Ovary (tissue), 9 donors: ENCODE measurements around the gene SIPA1L3. TPM values are rescaled to one million over a fixed set of nuclear protein-coding genes. Genes with fewer than 3 reads are reported as not detected.

ENCODE experiments used
- DNase-seq, 5 donors: peaks; one replicate each; pipeline ENCODE4 v3.0.0-alpha.2; 2019 to 2020
- H3K27ac ChIP-seq, 2 donors: fragments of 200-600 bp; one replicate each; pipeline versions ENCODE4 v1.5.1 to v1.8.0; 2019 to 2022
- H3K27me3 ChIP-seq: fragments of 200-600 bp; one replicate; pipeline ENCODE4 v1.8.0; 2022
- H3K36me3 ChIP-seq: fragments of 200-600 bp; sonication (generic); one replicate; pipeline ENCODE4 v1.5.1; 2019
- H3K4me1 ChIP-seq: one replicate; pipeline ENCODE4 v1.8.1; 2013; ENCODE audit warnings: mild to moderate bottlenecking, moderate library complexity; ENCODE audit not compliant: insufficient read depth
- H3K4me3 ChIP-seq: fragments of 200-600 bp; sonication (generic); one replicate; pipeline ENCODE4 v1.5.1; 2017
- H3K9me3 ChIP-seq, 2 donors: fragments of 200-600 bp in 1 of 2; sonication (generic) in 1 of 2; one replicate each; pipeline versions ENCODE4 v1.5.1 to v1.8.1; 2013 to 2019; ENCODE audit warnings: mild to moderate bottlenecking in 1 of 2, moderate library complexity in 1 of 2
- CTCF ChIP-seq, 3 donors: fragments of 450-650 bp in 2 of 3; fragments of 200-600 bp in 1 of 3; IDR thresholded peaks; one replicate each; pipeline versions ENCODE4 v1.5.1 to v1.8.0; 2016 to 2022; ENCODE audit warnings: antibody characterized with exemption in 3 of 3, mild to moderate bottlenecking in 1 of 3
- EP300 ChIP-seq: sonication (generic); formaldehyde crosslinking; IDR thresholded peaks from one replicate; pipeline ENCODE4 v1.6.1; 2017; ENCODE audit warnings: antibody characterized with exemption
- POLR2A ChIP-seq: fragments of 450-650 bp; IDR thresholded peaks from one replicate; pipeline ENCODE4 v1.6.1; 2017; ENCODE audit warnings: antibody characterized with exemption, mild to moderate bottlenecking, moderate library complexity
- WGBS, 3 donors: extraction: QIAGEN DNeasy Blood & Tissue Kit in 1 of 3; methylation state at CpG; one replicate each; pipeline versions ENCODE4 v1.1.5 to v1.1.7; 2013 to 2017; 5-methylcytosine and 5-hydroxymethylcytosine counted together
- intact Hi-C, 4 donors: fragments of 100-400 bp; cut with DNase I; formaldehyde crosslinking; loops; one replicate each; pipeline versions ENCODE4 v1.11.0 to v1.15.1; 2022 to 2023
- polyA plus RNA-seq, 2 donors: library from polyadenylated mRNA; stranded (reverse); fragments of 200-250 nt in 1 of 2; fragments of 350-450 nt in 1 of 2; fragmentation: Illumina TruSeq in 1 of 2; extraction: RNeasy Lipid Tissue Mini Kit (QIAGEN cat#74804) in 1 of 2; gene quantifications; one replicate each; pipeline ENCODE4 v1.2.3, GENCODE V29; 2013 to 2014
- total RNA-seq, 7 donors: library from RNA; depleted of rRNA in 2 of 7; stranded (reverse); fragments of >200 nt in 2 of 7; fragmentation: NEBNext Ultra II Directional in 3 of 7; extraction: Animal tissue kit (Norgen Biotek cat#: 25700) in 3 of 7; gene quantifications; one replicate each; pipeline versions ENCODE4 v1.1.0 to v1.2.4, GENCODE V29; 2016 to 2023
- donor health status: DM: no; HTN: no; CAD: no; lungs with moderate emphysema.
- donor health status: DM: no; HTN: no; CAD: no.
- donor health status: Bipolar disorder and iron deficiency.
- donor health status: DM: yes; HTN: yes; CAD: no.
- donor health status: DM: no; HTN: no; CAD: no.
- donor health status: DM: yes; HTN: yes; CAD: no.

Gene SIPA1L3
- total and polyA plus RNA-seq, 9 donors, result 4.5 to 27.9 (median 18.2) TPM

DNA sequence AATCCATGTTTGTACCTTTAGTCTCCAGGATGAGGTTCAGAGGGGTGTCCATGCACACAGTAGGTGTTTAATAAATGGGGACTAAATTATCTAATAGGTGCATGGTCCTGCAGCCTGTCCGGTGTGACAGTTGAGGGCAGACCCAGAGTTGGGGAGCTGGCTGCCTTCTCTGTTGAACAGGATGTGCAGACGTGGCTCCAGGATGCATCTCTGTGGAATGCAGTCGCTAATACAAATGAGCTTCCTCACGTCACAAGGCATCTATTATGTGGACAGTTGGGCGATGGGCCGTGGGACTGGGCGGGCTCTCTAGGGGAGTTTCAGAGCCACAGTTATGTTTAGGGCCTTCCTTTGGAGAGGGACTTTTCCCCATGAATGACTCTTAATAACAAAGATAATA, 71.0 kb downstream of the SIPA1L3 start:
- Histone ChIP-seq H3K36me3 (no peaks in the 10 kb centered on the region), H3K4me1 (no peaks in the 10 kb centered on the region), H3K27ac (no peak overlapping the region), H3K4me3 (no peak overlapping the region), H3K27me3 (no peaks in the 10 kb centered on the region), H3K9me3 (no peaks in the 10 kb centered on the region)
- intact Hi-C loops, result no loop called here
- no peak for DNase-seq
- WGBS, 3 donors, result 59 to 75% (median 73%) methylated on average over 7 of the region's 7 CpGs
- no peak for TF ChIP-seq CTCF (IDR thresholded peaks at IDR 0.05)
- no peak for TF ChIP-seq EP300
- TF ChIP-seq POLR2A, result no peak

DNA sequence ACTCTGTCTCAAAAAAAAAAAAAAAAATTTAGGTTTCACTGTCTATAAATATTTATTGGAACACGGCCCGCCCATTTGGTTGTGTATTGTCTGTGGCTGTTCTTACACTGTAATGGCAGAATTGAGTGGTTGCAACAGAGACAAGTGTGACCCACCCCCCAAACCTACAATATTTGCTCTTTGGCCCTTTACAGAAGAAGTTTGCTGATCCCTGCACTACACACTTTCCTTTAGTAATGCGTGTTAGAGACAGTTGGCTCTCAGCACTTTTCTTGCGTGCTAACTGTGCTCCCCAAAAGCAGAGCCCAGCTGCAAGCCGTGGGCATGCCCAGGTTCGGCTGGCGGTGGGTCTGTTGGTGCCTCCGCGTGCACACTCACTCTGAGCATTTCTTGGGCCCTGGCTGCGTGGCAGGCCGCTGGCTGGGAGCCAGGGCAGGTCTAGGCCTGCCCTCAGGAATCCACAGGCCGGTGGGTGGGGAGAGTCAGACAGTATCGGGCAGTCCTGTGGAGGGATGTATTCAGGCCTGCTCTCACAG, 72.6 kb downstream of the SIPA1L3 start:
- Histone ChIP-seq H3K9me3 (no peaks in the 10 kb centered on the region), H3K27me3 (no peaks in the 10 kb centered on the region), H3K4me1 (no peaks in the 10 kb centered on the region), H3K4me3 (no peak overlapping the region), H3K36me3 (no peaks in the 10 kb centered on the region), H3K27ac (no peak overlapping the region)
- intact Hi-C loops, result no loop called here
- DNase-seq, result no peak
- TF ChIP-seq EP300, result no peak
- TF ChIP-seq CTCF (IDR thresholded peaks at IDR 0.05), result no peak
- no peak for TF ChIP-seq POLR2A
- 73 to 78% (median 76%) methylated on average over 13 of the region's 13 CpGs for WGBS, 3 donors

DNA sequence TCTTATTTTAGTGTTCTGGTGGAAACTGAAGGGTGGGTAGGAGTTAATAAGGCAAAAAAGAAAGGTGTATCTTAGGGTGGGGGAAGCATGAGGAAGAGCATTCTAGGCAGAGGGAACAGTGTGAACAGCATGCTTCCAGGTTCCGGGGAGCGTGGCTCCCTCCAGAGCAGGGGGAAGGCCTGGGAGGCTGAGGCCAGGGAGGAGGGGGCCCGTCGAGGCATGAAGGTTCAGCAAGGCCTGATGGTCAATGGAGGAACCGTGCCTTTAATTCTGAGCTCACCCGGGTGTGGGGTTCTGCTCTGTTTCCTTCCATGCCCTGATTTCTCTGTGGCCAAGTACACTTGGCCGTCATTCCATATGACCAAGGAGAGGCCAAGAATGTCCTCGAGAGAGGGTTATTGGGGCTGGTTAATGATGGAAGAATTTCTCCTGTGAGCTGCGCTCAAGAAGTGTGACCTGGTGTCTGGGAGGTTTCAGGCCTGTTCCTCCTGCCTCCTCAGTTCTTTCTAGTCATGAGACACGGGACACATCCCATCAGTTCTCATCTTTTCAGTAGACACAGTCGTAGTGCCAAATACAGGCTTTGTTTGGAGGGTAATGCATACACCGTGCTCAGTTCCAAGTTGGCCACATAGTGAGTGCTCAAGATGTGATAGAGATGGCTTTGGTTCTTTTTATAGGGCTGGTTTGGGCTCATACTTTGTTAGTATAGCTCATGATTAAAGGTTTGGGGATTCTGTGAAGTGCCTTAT, 73.6 kb downstream of the SIPA1L3 start:
- H3K9me3 ChIP-seq, result no peaks in the 10 kb centered on the region
- no peaks in the 10 kb centered on the region for H3K4me1 ChIP-seq
- TF ChIP-seq EP300 (no peak), CTCF (IDR thresholded peaks at IDR 0.05) (no peak), POLR2A (no peak)
- WGBS, 3 donors, result 84 to 92% (median 90%) methylated on average over 12 of the region's 12 CpGs
- no peak for DNase-seq
- H3K36me3 ChIP-seq, result no peaks in the 10 kb centered on the region
- H3K27ac ChIP-seq, result no peak overlapping the region
- H3K27me3 ChIP-seq, result no peaks in the 10 kb centered on the region
- H3K4me3 ChIP-seq, result no peak overlapping the region
- intact Hi-C loops, result no loop called here

GRCh38 chr19:37981785-37982475, 74.9 kb downstream of the SIPA1L3 start:
- H3K36me3 ChIP-seq, result no peaks in the 10 kb centered on the region
- no peaks in the 10 kb centered on the region for H3K4me1 ChIP-seq
- intact Hi-C loops, result no loop called here
- WGBS, 3 donors, result 81% methylated on average over 13 of the region's 13 CpGs
- no peak for DNase-seq
- H3K27ac ChIP-seq, result no peak overlapping the region
- H3K27me3 ChIP-seq, result no peaks in the 10 kb centered on the region
- H3K4me3 ChIP-seq, result no peak overlapping the region
- TF ChIP-seq EP300 (no peak), CTCF (IDR thresholded peaks at IDR 0.05) (no peak), POLR2A (no peak)
- no peaks in the 10 kb centered on the region for H3K9me3 ChIP-seq
